ENCODE measurements around the gene SPIB. TPM values are rescaled to one million over a fixed set of nuclear protein-coding genes. Genes with fewer than 3 reads are reported as not detected.

Gene SPIB
- total and polyA plus RNA-seq, 4 donors: 0.09 to 5.0 (median 0.36) TPM

- no peak overlapping the region for H3K9ac ChIP-seq (ENCODE audit: low read depth in 1 of 2, low read length in 2 of 2)
- H3K27ac ChIP-seq (ENCODE audit: low read depth in 1 of 2, low read length in 2 of 2): no peak overlapping the region
- no peaks in the 10 kb centered on the region for H3K36me3 ChIP-seq (ENCODE audit: control insufficient read depth in 4 of 4, insufficient read depth in 3 of 4, low read depth in 1 of 4, low read length in 3 of 4)
- 60% methylated on average over 1 of the region's 1 CpG for WGBS
- no peaks in the 10 kb centered on the region for H3K4me1 ChIP-seq (ENCODE audit: control insufficient read depth in 4 of 4, insufficient read depth in 4 of 4, low read length in 3 of 4)
- no peak for DNase-seq (ENCODE audit: low spot score)
- no peak overlapping the region for H3K4me3 ChIP-seq (ENCODE audit: low read depth in 1 of 3, low read length in 3 of 3)
- H3K9me3 ChIP-seq (ENCODE audit: control insufficient read depth in 4 of 4, low read length in 3 of 4): no peaks in the 10 kb centered on the region
- TF ChIP-seq SP1 (IDR thresholded peaks at IDR 0.05) (no peak), HNF4G (IDR thresholded peaks at IDR 0.05) (no peak), FOXA1 (IDR thresholded peaks at IDR 0.05) (no peak)
- H3K27me3 ChIP-seq (ENCODE audit: control insufficient read depth in 4 of 4, insufficient read depth in 4 of 4, low read length in 3 of 4): peaks cover 0 to 2% (median 0%) of the 10 kb centered on the region in 4 donors
Measured at GRCh38 chr19:50444059-50444458, 25.3 kb downstream of the SPIB start.

GRCh38 chr19:50447053-50447452 lies 28.3 kb downstream of the SPIB start:
- no peaks in the 10 kb centered on the region for H3K9me3 ChIP-seq (ENCODE audit: control insufficient read depth in 4 of 4, low read length in 3 of 4)
- no peaks in the 10 kb centered on the region for H3K36me3 ChIP-seq (ENCODE audit: control insufficient read depth in 4 of 4, insufficient read depth in 3 of 4, low read depth in 1 of 4, low read length in 3 of 4)
- H3K27ac ChIP-seq (ENCODE audit: low read depth in 1 of 2, low read length in 2 of 2): no peak overlapping the region

GRCh38 chr19:50447750-50448149 lies 29.0 kb downstream of the SPIB start:
- Histone ChIP-seq H3K9ac (ENCODE audit: low read depth in 1 of 2, low read length in 2 of 2) (no peak overlapping the region), H3K36me3 (ENCODE audit: control insufficient read depth in 4 of 4, insufficient read depth in 3 of 4, low read depth in 1 of 4, low read length in 3 of 4) (no peaks in the 10 kb centered on the region), H3K9me3 (ENCODE audit: control insufficient read depth in 4 of 4, low read length in 3 of 4) (no peaks in the 10 kb centered on the region), H3K4me1 (ENCODE audit: control insufficient read depth in 4 of 4, insufficient read depth in 4 of 4, low read length in 3 of 4) (no peaks in the 10 kb centered on the region), H3K4me3 (ENCODE audit: low read depth in 1 of 3, low read length in 3 of 3) (no peak overlapping the region), H3K27ac (ENCODE audit: low read depth in 1 of 2, low read length in 2 of 2) (no peak overlapping the region), H3K27me3 (ENCODE audit: control insufficient read depth in 4 of 4, insufficient read depth in 4 of 4, low read length in 3 of 4) (peaks cover 0 to 2% (median 0%) of the 10 kb centered on the region in 4 donors)
- 96% methylated on average over 10 of the region's 10 CpGs for WGBS
- DNase-seq (ENCODE audit: low spot score): no peak
- TF ChIP-seq JUND (IDR thresholded peaks at IDR 0.05) (no peak), NR2F2 (IDR thresholded peaks at IDR 0.05) (no peak), MAX (IDR thresholded peaks at IDR 0.05) (no peak), CTCF (IDR thresholded peaks at IDR 0.05; ENCODE audit: low read depth, low read length, missing input control) (no peak), REST (IDR thresholded peaks at IDR 0.05) (no peak), TAF1 (conservative IDR thresholded peaks at IDR 0.05) (no peak), HNF4G (IDR thresholded peaks at IDR 0.05) (no peak), GABPA (IDR thresholded peaks at IDR 0.05 in 1 of 2, conservative IDR thresholded peaks at IDR 0.05 in 1 of 2) (no peak), EGR1 (IDR thresholded peaks at IDR 0.05; ENCODE audit: low read depth in 2 of 2) (no peak), ZBTB33 (IDR thresholded peaks at IDR 0.05) (no peak), YY1 (IDR thresholded peaks at IDR 0.05) (no peak), RXRA (IDR thresholded peaks at IDR 0.05) (no peak), HNF4A (conservative IDR thresholded peaks at IDR 0.05) (no peak), FOXA1 (IDR thresholded peaks at IDR 0.05) (no peak), FOXA2 (IDR thresholded peaks at IDR 0.05) (no peak), SP1 (IDR thresholded peaks at IDR 0.05) (no peak), RAD21 (IDR thresholded peaks at IDR 0.05) (no peak)

More at GRCh38 chr19:50447053-50447452, 28.3 kb downstream of the SPIB start:
- Histone ChIP-seq H3K4me3 (ENCODE audit: low read depth in 1 of 3, low read length in 3 of 3) (no peak overlapping the region), H3K27me3 (ENCODE audit: control insufficient read depth in 4 of 4, insufficient read depth in 4 of 4, low read length in 3 of 4) (peaks cover 0 to 2% (median 0%) of the 10 kb centered on the region in 4 donors), H3K4me1 (ENCODE audit: control insufficient read depth in 4 of 4, insufficient read depth in 4 of 4, low read length in 3 of 4) (no peaks in the 10 kb centered on the region), H3K9ac (ENCODE audit: low read depth in 1 of 2, low read length in 2 of 2) (no peak overlapping the region)
- no peak for TF ChIP-seq HNF4G (IDR thresholded peaks at IDR 0.05)
- DNase-seq (ENCODE audit: low spot score): no peak
- 86% methylated on average over 5 of the region's 5 CpGs for WGBS

All from liver (tissue), 9 donors.